ENCODE results near the gene SPTLC1. TPM values are rescaled to one million over a fixed set of nuclear protein-coding genes. Genes with fewer than 3 reads are reported as not detected.

Gene SPTLC1
- total RNA-seq, 4 donors from 2014 or later: 72.9 to 102 (median 89.7) TPM

GRCh38 chr9:92133949-92134604, 18.9 kb upstream of the SPTLC1 start:
- TF ChIP-seq CTCF (IDR thresholded peaks at IDR 0.05; ENCODE audit: low read depth): no peak

GRCh38 chr9:92132501-92132900, 17.3 kb upstream of the SPTLC1 start:
- TF ChIP-seq CTCF (IDR thresholded peaks at IDR 0.05; ENCODE audit: low read depth): no peak

GRCh38 chr9:92122800-92123199, 7.6 kb upstream of the SPTLC1 start:
- no peak for TF ChIP-seq CTCF (IDR thresholded peaks at IDR 0.05; ENCODE audit: low read depth)

- no peak for TF ChIP-seq CTCF (IDR thresholded peaks at IDR 0.05; ENCODE audit: low read depth)
Measured at GRCh38 chr9:92122061-92122460, 6.8 kb upstream of the SPTLC1 start.

GRCh38 chr9:92121265-92121664, 6.1 kb upstream of the SPTLC1 start:
- no peak for TF ChIP-seq CTCF (IDR thresholded peaks at IDR 0.05; ENCODE audit: low read depth)

GRCh38 chr9:92120138-92120537, 4.9 kb upstream of the SPTLC1 start:
- no peak for TF ChIP-seq CTCF (IDR thresholded peaks at IDR 0.05; ENCODE audit: low read depth)

GRCh38 chr9:92119586-92119985, 4.4 kb upstream of the SPTLC1 start:
- TF ChIP-seq CTCF (IDR thresholded peaks at IDR 0.05; ENCODE audit: low read depth): no peak
